GM12891 (cell line): ENCODE results near the gene WDR45B.

Experiments used
- POLR2A ChIP-seq: IDR thresholded peaks from 2 replicates; pipeline ENCODE4 v1.6.1; 2011; ENCODE audit warnings: low read depth, low read length, control low read depth
- POLR2AphosphoS5 ChIP-seq: IDR thresholded peaks from 2 replicates; pipeline ENCODE4 v1.6.1; 2011; ENCODE audit warnings: low read depth, low read length, control low read depth

DNA sequence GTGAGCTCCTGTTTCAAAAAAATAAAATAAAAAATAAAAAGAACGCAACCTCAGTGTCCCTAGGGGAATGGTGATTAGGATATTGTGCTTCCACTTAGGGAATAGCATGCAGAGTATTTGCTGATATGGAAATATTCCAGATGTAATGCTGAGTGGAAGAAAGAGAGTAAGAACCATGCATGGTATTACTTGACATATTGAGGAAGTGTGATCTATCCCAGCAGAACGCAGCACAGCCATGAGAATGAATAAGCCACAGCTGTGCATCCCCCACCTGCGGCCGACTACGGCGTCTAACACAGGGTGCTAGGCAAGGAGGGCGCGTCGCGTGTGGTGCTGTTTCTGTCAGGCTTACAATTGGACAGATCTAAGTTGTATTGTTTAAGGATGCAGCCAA lies 79.2 kb downstream of the WDR45B start:
- TF ChIP-seq POLR2AphosphoS5 = no peak
- TF ChIP-seq POLR2A = no peak
